Activated T-cell treated with anti-CD3 and anti-CD28 coated beads, Interleukin-2, amount 50 U/mL, for 4 hours (primary cell): ENCODE measurements around the gene WNT1. TPM values are rescaled to one million over a fixed set of nuclear protein-coding genes. Genes with fewer than 3 reads are reported as not detected.

Source experiments
- ATAC-seq, 2 donors: fragments of 200-7000 bp; cut with Tn5 transposase; one replicate each; pipeline ENCODE4 v1.10.0; 2021
- DNase-seq: peaks from one replicate; pipeline ENCODE4 v3.0.0-alpha.2; 2020
- H3K27me3 Mint-ChIP-seq: one replicate; pipeline ENCODE4 v1.8.0; 2021; ENCODE audit warnings: low read depth, mixed read lengths
- H3K36me3 Mint-ChIP-seq: one replicate; pipeline ENCODE4 v1.8.0; 2022; ENCODE audit warnings: mixed read lengths; ENCODE audit not compliant: insufficient read depth
- H3K4me1 Mint-ChIP-seq: one replicate; pipeline ENCODE4 v1.8.0; 2021; ENCODE audit warnings: low read depth, mixed read lengths
- H3K4me3 Mint-ChIP-seq: one replicate; pipeline ENCODE4 v1.8.0; 2021; ENCODE audit warnings: mild to moderate bottlenecking, moderate library complexity, mixed read lengths
- H3K9me3 Mint-ChIP-seq: one replicate; pipeline ENCODE4 v1.8.0; 2021; ENCODE audit warnings: mixed read lengths
- total RNA-seq, 3 donors: library from RNA; stranded (reverse); gene quantifications; one replicate each; pipeline ENCODE4 v1.2.1, GENCODE V29; 2021

Gene WNT1
- total RNA-seq, 3 donors from 2014 or later, result not detected

GRCh38 chr12:48981757-48982157, 3.6 kb downstream of the WNT1 start:
- no peaks in the 10 kb centered on the region for H3K36me3 Mint-ChIP-seq
- peaks cover 48% of the 10 kb centered on the region for H3K4me1 Mint-ChIP-seq
- H3K4me3 Mint-ChIP-seq, result peak overlapping the region; percentile 71
- H3K9me3 Mint-ChIP-seq, result no peaks in the 10 kb centered on the region
- no peak for ATAC-seq
- peaks cover 37% of the 10 kb centered on the region for H3K27me3 Mint-ChIP-seq
- DNase-seq, result no peak

GRCh38 chr12:48982397-48983080, 4.4 kb downstream of the WNT1 start:
- H3K27me3 Mint-ChIP-seq, result peaks cover 37% of the 10 kb centered on the region
- H3K9me3 Mint-ChIP-seq, result no peaks in the 10 kb centered on the region
- H3K4me3 Mint-ChIP-seq, result no peak overlapping the region
- H3K4me1 Mint-ChIP-seq, result peaks cover 43% of the 10 kb centered on the region
- H3K36me3 Mint-ChIP-seq, result no peaks in the 10 kb centered on the region
- ATAC-seq, result no peak
- no peak for DNase-seq

DNA sequence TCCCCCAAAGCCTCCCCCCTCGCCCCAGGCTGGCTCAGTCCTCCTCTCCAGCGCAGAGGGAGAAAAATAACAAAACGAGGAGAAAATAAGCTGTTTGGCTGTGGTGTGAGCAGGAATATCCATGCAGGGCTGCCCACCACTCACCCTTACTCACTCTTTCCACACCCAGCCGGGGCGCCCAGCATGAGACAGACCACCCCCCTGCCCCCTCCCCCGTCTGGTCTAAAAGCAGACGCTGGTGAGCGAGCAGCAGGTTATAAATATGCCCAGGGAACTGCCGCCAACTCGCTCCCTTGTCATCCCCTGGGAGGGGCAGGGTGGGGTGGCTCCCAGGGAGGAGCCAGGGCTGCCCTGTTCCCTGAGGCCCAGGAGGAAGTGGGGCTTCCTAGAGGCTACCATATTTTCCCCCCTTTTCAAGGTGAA, 7.4 kb downstream of the WNT1 start:
- ATAC-seq, result no peak
- no peaks in the 10 kb centered on the region for H3K36me3 Mint-ChIP-seq
- H3K4me3 Mint-ChIP-seq, result no peak overlapping the region
- no peaks in the 10 kb centered on the region for H3K9me3 Mint-ChIP-seq
- H3K27me3 Mint-ChIP-seq, result peaks cover 44% of the 10 kb centered on the region
- H3K4me1 Mint-ChIP-seq, result peaks cover 28% of the 10 kb centered on the region
- no peak for DNase-seq

DNA sequence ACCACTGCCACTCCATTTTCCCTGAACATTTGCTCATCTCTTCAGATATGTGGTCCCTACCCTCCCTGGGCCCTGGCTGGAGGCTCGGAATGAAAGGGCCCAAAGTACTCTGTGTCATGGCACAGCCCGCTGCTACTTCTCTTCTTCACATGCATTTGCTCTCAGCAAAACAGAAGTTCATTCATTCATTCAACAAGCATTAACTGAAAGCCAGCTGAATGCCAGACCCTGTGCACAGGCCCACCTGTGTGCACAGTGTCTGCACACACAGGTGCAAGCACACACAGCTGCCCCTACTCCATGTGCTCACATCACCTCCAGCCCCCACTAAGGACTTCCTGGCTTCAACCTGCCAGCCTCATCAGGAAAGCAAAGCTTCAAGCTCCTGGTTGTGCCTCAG, 7.8 kb downstream of the WNT1 start:
- ATAC-seq, result no peak
- no peaks in the 10 kb centered on the region for H3K36me3 Mint-ChIP-seq
- H3K4me3 Mint-ChIP-seq, result no peak overlapping the region
- H3K27me3 Mint-ChIP-seq, result peaks cover 44% of the 10 kb centered on the region
- no peaks in the 10 kb centered on the region for H3K9me3 Mint-ChIP-seq
- H3K4me1 Mint-ChIP-seq, result peaks cover 24% of the 10 kb centered on the region
- no peak for DNase-seq

GRCh38 chr12:48986720-48987291, 8.7 kb downstream of the WNT1 start:
- Mint-ChIP-seq H3K4me3 (no peak overlapping the region), H3K27me3 (peaks cover 38% of the 10 kb centered on the region)
- ATAC-seq, result no peak

GRCh38 chr12:48988030-48988649, 10.0 kb downstream of the WNT1 start:
- DNase-seq (peak; percentile 70), ATAC-seq (peak; percentile 79 to 80)
- Mint-ChIP-seq H3K4me3 (no peak overlapping the region), H3K9me3 (no peaks in the 10 kb centered on the region), H3K36me3 (no peaks in the 10 kb centered on the region), H3K4me1 (peaks cover 9% of the 10 kb centered on the region), H3K27me3 (peaks cover 34% of the 10 kb centered on the region)

More at GRCh38 chr12:48986720-48987291, 8.7 kb downstream of the WNT1 start:
- no peaks in the 10 kb centered on the region for H3K36me3 Mint-ChIP-seq
- H3K4me1 Mint-ChIP-seq, result peaks cover 15% of the 10 kb centered on the region
- no peak for DNase-seq
- no peaks in the 10 kb centered on the region for H3K9me3 Mint-ChIP-seq

DNA sequence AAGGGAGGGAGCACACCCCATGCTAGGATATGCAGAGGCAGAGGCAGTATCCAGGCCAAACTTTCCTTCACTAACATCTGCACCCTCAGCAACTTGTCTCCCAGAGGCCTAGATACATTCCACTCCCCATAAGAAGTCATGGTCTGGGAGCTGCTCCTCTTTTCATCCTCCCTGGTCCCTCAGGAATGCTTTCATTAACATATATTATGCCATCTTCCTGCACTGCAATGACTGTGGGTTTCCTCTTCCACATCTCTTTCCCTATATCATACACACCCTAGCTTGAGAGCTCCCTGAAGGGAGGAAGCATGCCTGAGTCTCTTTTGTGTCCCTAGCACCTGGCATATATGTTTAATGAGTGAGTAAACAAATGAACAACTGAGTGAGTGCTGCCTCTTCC, 12.4 kb downstream of the WNT1 start:
- H3K27me3 Mint-ChIP-seq, result peaks cover 51% of the 10 kb centered on the region
- DNase-seq (no peak), ATAC-seq (no peak)
- no peaks in the 10 kb centered on the region for H3K36me3 Mint-ChIP-seq
- no peaks in the 10 kb centered on the region for H3K9me3 Mint-ChIP-seq
- no peak overlapping the region for H3K4me3 Mint-ChIP-seq
- H3K4me1 Mint-ChIP-seq, result peaks cover 15% of the 10 kb centered on the region

- Mint-ChIP-seq H3K4me3 (no peak overlapping the region), H3K36me3 (no peaks in the 10 kb centered on the region), H3K4me1 (peaks cover 18% of the 10 kb centered on the region), H3K9me3 (no peaks in the 10 kb centered on the region), H3K27me3 (peaks cover 57% of the 10 kb centered on the region)
- ATAC-seq (no peak), DNase-seq (no peak)
These were observed 13.3 kb downstream of the WNT1 start for GRCh38 chr12:48991247-48992050.

DNA sequence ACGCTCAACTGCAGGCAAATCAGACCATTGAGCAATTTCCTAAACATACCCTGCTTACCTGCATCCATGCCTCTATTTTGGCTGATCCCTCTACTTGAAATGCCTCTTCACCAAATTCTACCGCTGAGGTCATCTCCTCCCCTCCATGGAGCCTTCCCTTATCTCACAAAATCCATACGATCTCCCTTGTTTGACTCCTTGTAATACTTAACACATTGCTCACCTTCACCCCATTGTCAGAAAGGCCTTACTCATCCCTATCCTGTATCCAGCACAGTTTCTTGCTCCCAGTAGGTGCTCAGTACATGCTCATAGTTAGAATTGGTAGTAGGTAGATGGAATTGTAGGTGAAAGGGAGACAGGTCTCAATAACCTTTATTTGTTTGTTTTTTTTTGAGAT, 15.7 kb downstream of the WNT1 start:
- Mint-ChIP-seq H3K4me3 (no peak overlapping the region), H3K36me3 (no peaks in the 10 kb centered on the region), H3K27me3 (peaks cover 58% of the 10 kb centered on the region)

GRCh38 chr12:48994224-48995085, 16.3 kb downstream of the WNT1 start:
- H3K36me3 Mint-ChIP-seq, result no peaks in the 10 kb centered on the region
- ATAC-seq (no peak), DNase-seq (no peak)
- H3K9me3 Mint-ChIP-seq, result no peaks in the 10 kb centered on the region
- H3K4me1 Mint-ChIP-seq, result peaks cover 24% of the 10 kb centered on the region
- no peak overlapping the region for H3K4me3 Mint-ChIP-seq
- H3K27me3 Mint-ChIP-seq, result peaks cover 54% of the 10 kb centered on the region

More for the DNA sequence above, 15.7 kb downstream of the WNT1 start:
- Mint-ChIP-seq H3K9me3 (no peaks in the 10 kb centered on the region), H3K4me1 (peaks cover 20% of the 10 kb centered on the region)
- ATAC-seq (no peak), DNase-seq (no peak)

- H3K4me1 Mint-ChIP-seq, result peaks cover 32% of the 10 kb centered on the region
- ATAC-seq, result no peak
- no peaks in the 10 kb centered on the region for H3K36me3 Mint-ChIP-seq
- peaks cover 54% of the 10 kb centered on the region for H3K27me3 Mint-ChIP-seq
- no peaks in the 10 kb centered on the region for H3K9me3 Mint-ChIP-seq
- H3K4me3 Mint-ChIP-seq, result no peak overlapping the region
- peak; percentile 44 for DNase-seq
These were observed 17.2 kb downstream of the WNT1 start for GRCh38 chr12:48995086-48995879.

DNA sequence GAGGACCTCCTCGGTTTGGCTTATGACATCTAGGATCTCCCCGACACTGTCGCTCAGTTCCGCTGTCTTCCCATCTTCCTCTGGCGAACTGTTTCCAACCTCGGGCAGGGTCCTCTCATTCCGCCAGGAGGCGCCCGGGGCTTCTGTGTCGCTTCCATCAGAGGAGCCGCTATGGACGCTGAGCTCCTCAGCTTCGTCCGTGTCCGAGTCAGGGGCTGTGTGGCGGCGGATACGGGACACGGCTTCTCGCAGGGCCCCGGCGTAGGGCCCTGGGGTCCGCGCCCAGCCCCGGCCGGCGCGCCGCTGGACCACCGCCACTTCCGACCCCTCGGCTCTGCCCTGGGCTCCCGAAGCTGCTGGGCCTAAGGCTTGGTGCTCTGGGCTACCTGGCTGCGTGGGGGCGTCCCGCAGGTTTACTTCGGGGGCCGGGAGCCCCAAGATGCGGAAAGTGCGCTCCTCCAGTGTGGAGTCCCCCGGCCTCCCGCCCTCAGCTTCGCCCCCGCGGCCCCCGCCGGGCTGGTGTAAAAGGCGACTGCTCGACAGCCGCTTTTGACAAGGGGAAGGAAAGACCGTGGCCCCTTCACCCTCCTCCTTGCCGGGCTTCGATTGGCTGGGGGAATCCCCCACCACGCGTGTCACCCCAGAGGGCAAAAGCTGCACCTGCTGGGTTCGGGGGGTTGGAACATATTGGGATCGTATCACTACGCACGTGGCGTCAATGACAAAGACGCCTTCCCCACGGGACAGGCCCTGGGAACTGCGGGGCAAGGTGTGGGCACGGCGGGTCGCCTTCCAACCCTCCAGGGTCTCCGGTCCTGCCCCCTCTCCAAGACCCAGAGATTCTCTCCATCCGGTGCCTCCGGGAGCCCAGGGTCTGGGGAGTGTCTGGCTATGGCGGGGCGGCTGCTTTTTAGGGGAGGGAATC, 18.9 kb downstream of the WNT1 start:
- H3K4me1 Mint-ChIP-seq, result peaks cover 33% of the 10 kb centered on the region
- DNase-seq (peak; percentile 58), ATAC-seq (peak; percentile 44 to 49)
- peaks cover 64% of the 10 kb centered on the region for H3K27me3 Mint-ChIP-seq
- H3K36me3 Mint-ChIP-seq, result peaks cover 11% of the 10 kb centered on the region
- H3K4me3 Mint-ChIP-seq, result peak overlapping the region; percentile 68
- H3K9me3 Mint-ChIP-seq, result no peaks in the 10 kb centered on the region
